ENCODE results near the gene DPM3. TPM values are rescaled to one million over a fixed set of nuclear protein-coding genes. Genes with fewer than 3 reads are reported as not detected.
A peak's percentile ranks its signal among the peaks of the same experiment; 100 is the strongest.

DPM3 gene
- total RNA-seq, 4 donors from 2014 or later: 54.5 to 176 (median 80.6) TPM

DNA sequence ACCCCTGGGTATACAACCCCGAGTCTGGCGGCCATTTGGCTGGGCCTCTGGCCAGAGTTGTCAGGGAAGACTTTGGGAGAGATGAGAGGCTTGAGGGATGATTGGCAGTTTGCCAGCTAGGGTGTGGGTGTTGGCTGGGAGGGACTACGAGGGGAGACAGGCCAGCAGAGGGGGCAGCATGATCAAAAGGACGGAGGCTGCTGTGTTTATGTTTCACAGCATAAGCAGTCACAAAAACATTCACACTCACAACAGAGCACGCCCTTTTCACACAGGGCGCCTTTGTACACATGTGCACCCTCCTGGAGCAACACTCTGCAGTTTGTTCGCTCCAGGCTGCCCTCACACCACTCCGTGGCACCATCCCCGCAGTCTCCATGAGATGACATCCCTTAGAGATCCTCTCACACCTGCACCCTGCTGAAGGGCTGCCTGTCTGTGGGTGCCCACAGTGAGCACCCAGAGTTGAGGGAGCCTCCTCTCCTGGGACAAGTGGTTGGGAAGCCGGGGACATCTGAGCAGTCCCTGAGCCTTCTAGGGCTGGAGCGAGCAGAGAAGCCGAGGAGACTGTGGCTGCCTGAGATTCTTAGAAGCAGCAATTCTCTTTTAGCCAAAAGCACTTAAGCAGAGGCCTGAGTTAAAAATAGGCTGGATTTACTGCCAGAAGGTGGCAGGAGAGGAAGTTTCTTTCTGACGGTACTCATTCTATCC is 46.3 kb downstream of the DPM3 start:
- no peak for TF ChIP-seq POLR2AphosphoS5 (IDR thresholded peaks at IDR 0.05)
- TF ChIP-seq, protein P1, sequence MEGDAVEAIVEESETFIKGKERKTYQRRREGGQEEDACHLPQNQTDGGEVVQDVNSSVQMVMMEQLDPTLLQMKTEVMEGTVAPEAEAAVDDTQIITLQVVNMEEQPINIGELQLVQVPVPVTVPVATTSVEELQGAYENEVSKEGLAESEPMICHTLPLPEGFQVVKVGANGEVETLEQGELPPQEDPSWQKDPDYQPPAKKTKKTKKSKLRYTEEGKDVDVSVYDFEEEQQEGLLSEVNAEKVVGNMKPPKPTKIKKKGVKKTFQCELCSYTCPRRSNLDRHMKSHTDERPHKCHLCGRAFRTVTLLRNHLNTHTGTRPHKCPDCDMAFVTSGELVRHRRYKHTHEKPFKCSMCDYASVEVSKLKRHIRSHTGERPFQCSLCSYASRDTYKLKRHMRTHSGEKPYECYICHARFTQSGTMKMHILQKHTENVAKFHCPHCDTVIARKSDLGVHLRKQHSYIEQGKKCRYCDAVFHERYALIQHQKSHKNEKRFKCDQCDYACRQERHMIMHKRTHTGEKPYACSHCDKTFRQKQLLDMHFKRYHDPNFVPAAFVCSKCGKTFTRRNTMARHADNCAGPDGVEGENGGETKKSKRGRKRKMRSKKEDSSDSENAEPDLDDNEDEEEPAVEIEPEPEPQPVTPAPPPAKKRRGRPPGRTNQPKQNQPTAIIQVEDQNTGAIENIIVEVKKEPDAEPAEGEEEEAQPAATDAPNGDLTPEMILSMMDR (IDR thresholded peaks at IDR 0.05): peak; percentile 54 to 57 (median 57)
- no peaks in the 10 kb centered on the region for H3K9me3 ChIP-seq
- WGBS: 19% methylated on average over 13 of the region's 13 CpGs
- H3K4me1 ChIP-seq: peaks cover 21 to 37% (median 27%) of the 10 kb centered on the region in 4 donors
- H3K27ac ChIP-seq (replicated peaks in 1 of 4): peak overlapping the region; percentile 61 to 82 (median 80)
- H3K36me3 ChIP-seq: no peaks in the 10 kb centered on the region
- intact Hi-C loops (cut with DNase I): loop anchor here (1.0 to 5.0 kb wide), 2 partner anchors 33 to 74 kb away; partner anchors contain the start of gene EFNA1
- DNase-seq (ENCODE audit: extremely low spot score): no peak
- peak overlapping the region in 2 of 4 donors; percentile 6 to 12 for H3K4me3 ChIP-seq
- H3K27me3 ChIP-seq: no peaks in the 10 kb centered on the region

DNA sequence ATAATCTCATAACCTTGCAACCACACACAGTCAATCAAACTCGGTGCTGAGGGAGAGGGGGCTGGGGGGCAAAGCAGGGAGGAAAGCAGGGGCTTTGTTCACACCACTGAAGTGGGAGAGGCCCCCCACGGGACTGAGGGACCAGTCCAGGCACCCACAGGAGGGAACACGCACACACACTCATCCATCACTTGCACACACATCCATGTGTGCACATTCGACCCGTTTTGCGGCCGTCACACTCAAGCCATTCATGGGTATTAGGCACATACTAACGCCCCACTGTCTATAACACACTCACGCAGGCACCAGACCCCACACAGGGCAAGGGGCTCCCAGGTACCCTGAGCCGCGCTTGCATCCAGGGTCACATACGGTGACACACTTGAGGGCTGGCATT is 47.7 kb downstream of the DPM3 start:
- no peak for DNase-seq (ENCODE audit: extremely low spot score)
- Histone ChIP-seq H3K4me1 (peaks cover 21 to 39% (median 27%) of the 10 kb centered on the region in 4 donors), H3K4me3 (no peak overlapping the region), H3K36me3 (no peaks in the 10 kb centered on the region), H3K27ac (replicated peaks in 1 of 4) (peak overlapping the region in 1 of 4 donors; percentile 78), H3K9me3 (no peaks in the 10 kb centered on the region), H3K27me3 (no peaks in the 10 kb centered on the region)
- TF ChIP-seq POLR2AphosphoS5 (IDR thresholded peaks at IDR 0.05): no peak
- TF ChIP-seq POLR2A (IDR thresholded peaks at IDR 0.05; ENCODE audit: low read depth): no peak
- TF ChIP-seq EP300 (IDR thresholded peaks at IDR 0.05): no peak
- TF ChIP-seq, protein P1 (IDR thresholded peaks at IDR 0.05): no peak
- intact Hi-C loops (cut with DNase I): loop anchor here (1.0 to 5.0 kb wide), 2 partner anchors 35 to 76 kb away; partner anchors contain the start of gene EFNA1
- WGBS: 87% methylated on average over 11 of the region's 12 CpGs

DNA sequence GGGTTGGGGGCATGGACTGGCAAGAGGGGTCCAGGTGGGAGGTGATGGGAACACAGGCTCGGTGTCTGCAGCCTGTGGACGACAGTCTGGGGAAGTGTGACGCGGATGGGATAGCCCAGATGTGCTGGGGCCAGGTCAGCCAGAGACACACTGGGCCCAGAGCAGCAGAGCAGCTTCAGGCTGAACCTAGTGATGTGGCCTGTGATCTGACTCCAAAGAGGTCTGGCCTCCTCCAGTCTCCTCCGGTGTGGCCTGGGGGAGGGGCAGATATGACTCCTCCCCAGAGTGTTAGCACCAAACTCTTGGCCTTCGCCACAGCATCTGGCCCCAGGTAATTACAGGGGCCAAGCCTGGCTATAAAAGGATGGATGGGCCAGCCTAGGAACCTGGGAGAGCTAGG is 48.2 kb downstream of the DPM3 start:
- peak overlapping the region in 1 of 4 donors; percentile 15 for H3K27ac ChIP-seq (replicated peaks in 1 of 4)
- intact Hi-C loops (cut with DNase I): loop anchor here (5.0 kb wide), 1 partner anchor 35 kb away; the partner anchor contains the start of gene EFNA1
- H3K9me3 ChIP-seq: no peaks in the 10 kb centered on the region
- no peaks in the 10 kb centered on the region for H3K27me3 ChIP-seq
- peaks cover 21 to 44% (median 28%) of the 10 kb centered on the region in 4 donors for H3K4me1 ChIP-seq
- no peak for TF ChIP-seq POLR2AphosphoS5 (IDR thresholded peaks at IDR 0.05)
- TF ChIP-seq, protein P1 (IDR thresholded peaks at IDR 0.05): no peak
- TF ChIP-seq EP300 (IDR thresholded peaks at IDR 0.05): no peak
- no peak for TF ChIP-seq POLR2A (IDR thresholded peaks at IDR 0.05; ENCODE audit: low read depth)
- H3K36me3 ChIP-seq: no peaks in the 10 kb centered on the region
- DNase-seq (ENCODE audit: extremely low spot score): no peak
- no peak overlapping the region for H3K4me3 ChIP-seq
- 80% methylated on average over 4 of the region's 6 CpGs for WGBS

DNA sequence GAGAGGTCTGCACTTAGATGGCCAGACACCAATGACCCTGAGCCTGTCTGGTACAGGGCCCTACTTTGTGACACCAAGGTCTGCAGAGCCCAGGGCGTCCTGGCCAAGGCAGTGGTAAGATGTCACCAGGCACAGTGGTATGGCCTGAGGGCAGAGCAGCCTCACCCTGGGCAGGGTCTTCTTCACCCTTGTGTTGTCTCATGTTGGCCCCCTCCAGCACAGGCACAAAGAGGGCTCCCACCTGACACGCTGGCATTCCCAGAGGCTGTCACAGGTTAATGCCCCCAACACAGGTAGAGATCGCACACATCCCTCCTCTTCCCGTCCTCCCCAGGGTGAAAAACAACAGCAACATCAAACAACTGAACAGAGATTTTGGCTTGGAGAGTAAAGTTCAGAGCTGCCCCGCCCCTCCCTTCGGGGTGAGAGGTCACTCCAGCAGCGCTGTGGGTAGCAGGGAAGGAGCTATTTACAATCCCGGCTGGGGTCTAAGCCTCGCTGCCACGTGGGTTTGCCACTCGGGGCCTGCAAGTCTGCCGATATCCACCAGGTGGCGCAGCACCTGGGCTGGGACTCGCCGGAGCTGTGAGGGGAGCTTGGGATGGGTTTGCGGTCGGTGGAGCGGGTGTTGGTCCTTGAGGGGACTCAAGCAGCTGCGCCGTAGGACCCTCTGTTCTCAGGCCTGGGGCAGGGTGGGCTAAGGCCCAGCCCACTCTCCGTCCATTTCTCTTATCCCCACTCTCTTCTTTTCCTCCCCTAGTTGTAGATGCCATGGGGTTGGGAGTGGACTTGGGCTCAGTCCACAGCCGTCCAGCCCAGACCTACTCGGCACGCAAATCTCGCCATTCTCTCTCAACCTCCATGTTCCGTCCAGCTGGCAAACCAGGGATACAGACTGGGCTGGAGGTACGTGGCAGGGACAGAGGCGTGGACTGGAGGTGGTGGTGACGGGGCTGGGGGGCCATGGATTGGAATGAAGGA is 49.0 kb downstream of the DPM3 start:
- peak; percentile 96 for DNase-seq (ENCODE audit: extremely low spot score)
- no peak overlapping the region for H3K4me3 ChIP-seq
- H3K27me3 ChIP-seq: no peaks in the 10 kb centered on the region
- TF ChIP-seq EP300 (IDR thresholded peaks at IDR 0.05) (no peak), POLR2AphosphoS5 (IDR thresholded peaks at IDR 0.05) (peak in 1 of 2 donors; percentile 59), POLR2A (IDR thresholded peaks at IDR 0.05; ENCODE audit: low read depth) (no peak)
- TF ChIP-seq, protein P1 (IDR thresholded peaks at IDR 0.05): peak in 2 of 3 experiments; percentile 97 to 98
- peak overlapping the region in 1 of 4 donors; percentile 15 for H3K27ac ChIP-seq (replicated peaks in 1 of 4)
- no peaks in the 10 kb centered on the region for H3K9me3 ChIP-seq
- intact Hi-C loops (cut with DNase I): loop anchor here (5.0 kb wide), 1 partner anchor 36 kb away; the partner anchor contains the start of gene EFNA1
- 60% methylated on average over 11 of the region's 29 CpGs for WGBS
- no peaks in the 10 kb centered on the region for H3K36me3 ChIP-seq
- peaks cover 21 to 52% (median 36%) of the 10 kb centered on the region in 4 donors for H3K4me1 ChIP-seq

Small RNA genes within 50 kb of the gene (small RNA-seq; reads per million reads assigned to genes)
- 0 reads per million in 3 donors for gene HMGN2P18
- 0 reads per million in 3 donors for gene RF00019

Other genes starting within 250 kb of the DPM3 start
- gene PMVK, start 203.8 kb downstream of the DPM3 start, total RNA-seq: 10 to 100 TPM; 15.9 to 26.2 (median 20.0) TPM
- 100 to 1,000 TPM; 192 to 309 (median 238) TPM for gene PBXIP1, start 184.4 kb downstream of the DPM3 start, total RNA-seq
- gene PYGO2, start 178.7 kb downstream of the DPM3 start, total RNA-seq: 10 to 100 TPM; 20.2 to 35.3 (median 27.7) TPM
- gene SHC1, start 169.8 kb downstream of the DPM3 start, total RNA-seq: 100 to 1,000 TPM in 1 of 4 donors, 10 to 100 TPM in 3; 60.6 to 101 (median 93.4) TPM
- gene CKS1B, start 165.8 kb downstream of the DPM3 start, total RNA-seq: 10 to 100 TPM; 11.6 to 21.5 (median 18.8) TPM
- 10 to 100 TPM; 19.5 to 29.6 (median 23.0) TPM for gene FLAD1, start 157.2 kb downstream of the DPM3 start, total RNA-seq
- not detected for gene LENEP, start 146.9 kb downstream of the DPM3 start, total RNA-seq
- 10 to 100 TPM; 50.0 to 68.9 (median 55.8) TPM for gene ZBTB7B, start 137.7 kb downstream of the DPM3 start, total RNA-seq
- under 1 TPM in 2 of 4 donors, not detected in 2; 0.11 to 0.19 TPM for gene DCST2, start 106.8 kb downstream of the DPM3 start, total RNA-seq
- gene DCST1, start 106.7 kb downstream of the DPM3 start, total RNA-seq: under 1 TPM in 1 of 4 donors, not detected in 3; 0.42 TPM
- 100 to 1,000 TPM in 2 of 4 donors, 10 to 100 TPM in 2; 61.5 to 142 (median 115) TPM for gene ADAM15, start 89.2 kb downstream of the DPM3 start, total RNA-seq
- gene EFNA4, start 76.8 kb downstream of the DPM3 start, total RNA-seq: 1 to 10 TPM in 3 of 4 donors, under 1 TPM in 1; 0.83 to 4.5 (median 3.2) TPM
- gene EFNA3, start 61.7 kb downstream of the DPM3 start, total RNA-seq: 1 to 10 TPM in 2 of 4 donors, under 1 TPM in 1, not detected in 1; 0.91 to 1.7 (median 1.7) TPM
- 10 to 100 TPM; 11.2 to 37.3 (median 27.5) TPM for gene EFNA1, start 12.7 kb downstream of the DPM3 start, total RNA-seq
- gene SLC50A1, start 4.7 kb downstream of the DPM3 start, total RNA-seq: 10 to 100 TPM; 13.3 to 18.7 (median 15.2) TPM
- 100 to 1,000 TPM in 2 of 4 donors, 10 to 100 TPM in 2; 76.0 to 146 (median 108) TPM for gene KRTCAP2, start 32.8 kb upstream of the DPM3 start, total RNA-seq
- gene TRIM46, start 33.3 kb upstream of the DPM3 start, total RNA-seq: 1 to 10 TPM in 1 of 4 donors, under 1 TPM in 2, not detected in 1; 0.13 to 1.7 (median 0.17) TPM
- 10 to 100 TPM; 16.2 to 37.4 (median 23.4) TPM for gene THBS3, start 67.4 kb upstream of the DPM3 start, total RNA-seq
- gene MTX1, start 68.2 kb upstream of the DPM3 start, total RNA-seq: 10 to 100 TPM; 34.1 to 52.8 (median 38.0) TPM
- 10 to 100 TPM; 15.1 to 38.7 (median 22.6) TPM for gene ENTREP3, start 115.0 kb upstream of the DPM3 start, total RNA-seq
- gene SCAMP3, start 121.8 kb upstream of the DPM3 start, total RNA-seq: 10 to 100 TPM; 33.6 to 56.0 (median 43.5) TPM
- gene CLK2, start 133.0 kb upstream of the DPM3 start, total RNA-seq: 10 to 100 TPM; 17.6 to 32.0 (median 25.3) TPM
- gene HCN3, start 136.9 kb upstream of the DPM3 start, total RNA-seq: 1 to 10 TPM; 1.0 to 2.1 (median 1.4) TPM
- gene PKLR, start 160.9 kb upstream of the DPM3 start, total RNA-seq: not detected
- 10 to 100 TPM; 70.2 to 97.2 (median 82.0) TPM for gene FDPS, start 168.3 kb upstream of the DPM3 start, total RNA-seq
- 10 to 100 TPM; 15.6 to 35.4 (median 27.2) TPM for gene RUSC1, start 180.4 kb upstream of the DPM3 start, total RNA-seq

All from esophagus muscularis mucosa (tissue), 4 donors.